Activated naive CD8-positive, alpha-beta T cell treated with anti-CD3 and anti-CD28 coated beads, Interleukin-2, amount 50 U/mL, for 24 hours (primary cell): ENCODE measurements around the gene RAB19.
"Not testable (repeated sequence)": the region's sequence is repeated elsewhere in the genome, so short reads cannot be mapped to it uniquely, and the experiment has no call there.

Experiments used
- ATAC-seq: fragments of 150-1000 bp; cut with Tn5 transposase; one replicate; pipeline ENCODE4 v1.10.0; 2021
- DNase-seq: peaks from one replicate; pipeline ENCODE4 v3.0.0; 2021
- H3K27ac Mint-ChIP-seq: one replicate; pipeline ENCODE4 v1.8.0; 2021; ENCODE audit warnings: mild to moderate bottlenecking, mixed read lengths
- H3K27me3 Mint-ChIP-seq: one replicate; pipeline ENCODE4 v1.8.0; 2021; ENCODE audit warnings: mixed read lengths
- H3K36me3 Mint-ChIP-seq: one replicate; pipeline ENCODE4 v1.8.0; 2021; ENCODE audit warnings: low read depth, mixed read lengths
- H3K4me1 Mint-ChIP-seq: one replicate; pipeline ENCODE4 v1.8.0; 2021; ENCODE audit warnings: mixed read lengths
- H3K4me3 Mint-ChIP-seq: one replicate; pipeline ENCODE4 v1.8.0; 2021; ENCODE audit warnings: mild to moderate bottlenecking, moderate library complexity, mixed read lengths
- H3K9me3 Mint-ChIP-seq: one replicate; pipeline ENCODE4 v1.8.0; 2021; ENCODE audit warnings: mixed read lengths

The RAB19 gene

GRCh38 chr7:140390466-140391190 is 13.2 kb upstream of the RAB19 start:
- H3K4me3 Mint-ChIP-seq: no peak overlapping the region
- H3K9me3 Mint-ChIP-seq: no peaks in the 10 kb centered on the region
- no peak overlapping the region for H3K27ac Mint-ChIP-seq
- peak; percentile 24 for DNase-seq
- peaks cover 4% of the 10 kb centered on the region for H3K36me3 Mint-ChIP-seq
- no peaks in the 10 kb centered on the region for H3K27me3 Mint-ChIP-seq
- ATAC-seq: peak; percentile 68
- H3K4me1 Mint-ChIP-seq: peaks cover 1% of the 10 kb centered on the region

GRCh38 chr7:140391634-140392033 is 12.2 kb upstream of the RAB19 start:
- no peak for DNase-seq
- Mint-ChIP-seq H3K36me3 (peaks cover 6% of the 10 kb centered on the region), H3K27ac (no peak overlapping the region), H3K9me3 (no peaks in the 10 kb centered on the region), H3K4me3 (no peak overlapping the region), H3K27me3 (no peaks in the 10 kb centered on the region), H3K4me1 (peaks cover 7% of the 10 kb centered on the region)
- no peak for ATAC-seq

- Mint-ChIP-seq H3K27ac (no peak overlapping the region), H3K4me3 (no peak overlapping the region), H3K4me1 (peaks cover 22% of the 10 kb centered on the region), H3K27me3 (no peaks in the 10 kb centered on the region), H3K36me3 (peaks cover 4% of the 10 kb centered on the region), H3K9me3 (no peaks in the 10 kb centered on the region)
- no peak for DNase-seq
- ATAC-seq: no peak
These were observed 10.0 kb upstream of the RAB19 start for GRCh38 chr7:140393756-140394306.

GRCh38 chr7:140397784-140398750 is 5.8 kb upstream of the RAB19 start, which contains the start of gene SLC37A3:
SLC37A3 (minus strand) TSS chr7:140398530; CDS start chr7:140382526, 16,004 bp downstream.
- ATAC-seq: peak; percentile 91
- no peaks in the 10 kb centered on the region for H3K9me3 Mint-ChIP-seq
- peaks cover 4% of the 10 kb centered on the region for H3K36me3 Mint-ChIP-seq
- H3K4me1 Mint-ChIP-seq: peaks cover 41% of the 10 kb centered on the region
- no peaks in the 10 kb centered on the region for H3K27me3 Mint-ChIP-seq
- H3K4me3 Mint-ChIP-seq: peak within 1 kb of the TSS; percentile 95
- H3K27ac Mint-ChIP-seq: peak within 1 kb of the TSS; percentile 95
- DNase-seq: peak; percentile 92

- no peaks in the 10 kb centered on the region for H3K9me3 Mint-ChIP-seq
- H3K4me1 Mint-ChIP-seq: peaks cover 48% of the 10 kb centered on the region
- DNase-seq (no peak), ATAC-seq (no peak)
- peak overlapping the region; percentile 64 for H3K27ac Mint-ChIP-seq
- no peaks in the 10 kb centered on the region for H3K27me3 Mint-ChIP-seq
- H3K4me3 Mint-ChIP-seq: peak overlapping the region; percentile 95
- H3K36me3 Mint-ChIP-seq: peaks cover 4% of the 10 kb centered on the region
These were observed 5.0 kb upstream of the RAB19 start for GRCh38 chr7:140398821-140399220.

GRCh38 chr7:140400381-140400780 is 3.5 kb upstream of the RAB19 start:
- Mint-ChIP-seq H3K4me1 (peaks cover 58% of the 10 kb centered on the region), H3K36me3 (peaks cover 4% of the 10 kb centered on the region), H3K27me3 (no peaks in the 10 kb centered on the region), H3K4me3 (no peak overlapping the region), H3K9me3 (no peaks in the 10 kb centered on the region), H3K27ac (no peak overlapping the region)
- DNase-seq (no peak), ATAC-seq (no peak)

GRCh38 chr7:140402178-140402835 is 1.6 kb upstream of the RAB19 start:
- Mint-ChIP-seq H3K9me3 (no peaks in the 10 kb centered on the region), H3K36me3 (no peaks in the 10 kb centered on the region), H3K27ac (peak overlapping the region; percentile 55), H3K27me3 (no peaks in the 10 kb centered on the region), H3K4me1 (peaks cover 46% of the 10 kb centered on the region), H3K4me3 (peak overlapping the region; percentile 10)
- no peak for DNase-seq
- peak; percentile 45 for ATAC-seq

- Mint-ChIP-seq H3K4me1 (peaks cover 36% of the 10 kb centered on the region), H3K27ac (peak overlapping the region; percentile 87), H3K9me3 (no peaks in the 10 kb centered on the region), H3K27me3 (no peaks in the 10 kb centered on the region), H3K4me3 (peak overlapping the region; percentile 85), H3K36me3 (peaks cover 5% of the 10 kb centered on the region)
- no peak for ATAC-seq
- no peak for DNase-seq
These were observed 757 bp downstream of the RAB19 start for GRCh38 chr7:140404565-140405065.

- H3K36me3 Mint-ChIP-seq: peaks cover 5% of the 10 kb centered on the region
- ATAC-seq (no peak), DNase-seq (no peak)
- H3K9me3 Mint-ChIP-seq: no peaks in the 10 kb centered on the region
- H3K27me3 Mint-ChIP-seq: no peaks in the 10 kb centered on the region
- no peak overlapping the region for H3K27ac Mint-ChIP-seq
- no peak overlapping the region for H3K4me3 Mint-ChIP-seq
- peaks cover 3% of the 10 kb centered on the region for H3K4me1 Mint-ChIP-seq
These were observed 11.5 kb downstream of the RAB19 start for GRCh38 chr7:140415361-140415760.

- DNase-seq, H3K27ac Mint-ChIP-seq, H3K4me1 Mint-ChIP-seq, H3K27me3 Mint-ChIP-seq, ATAC-seq, H3K4me3 Mint-ChIP-seq, H3K36me3 Mint-ChIP-seq, H3K9me3 Mint-ChIP-seq: not testable (repeated sequence)
These were observed 12.0 kb downstream of the RAB19 start for GRCh38 chr7:140415816-140416215.

GRCh38 chr7:140416560-140416959 is 12.7 kb downstream of the RAB19 start:
- H3K27me3 Mint-ChIP-seq: no peaks in the 10 kb centered on the region
- peaks cover 3% of the 10 kb centered on the region for H3K4me1 Mint-ChIP-seq
- DNase-seq: no peak
- H3K9me3 Mint-ChIP-seq: no peaks in the 10 kb centered on the region
- H3K4me3 Mint-ChIP-seq: no peak overlapping the region
- H3K36me3 Mint-ChIP-seq: peaks cover 5% of the 10 kb centered on the region
- H3K27ac Mint-ChIP-seq: no peak overlapping the region
- no peak for ATAC-seq

- DNase-seq: no peak
- no peaks in the 10 kb centered on the region for H3K27me3 Mint-ChIP-seq
- no peak overlapping the region for H3K4me3 Mint-ChIP-seq
- no peaks in the 10 kb centered on the region for H3K9me3 Mint-ChIP-seq
- H3K4me1 Mint-ChIP-seq: peaks cover 3% of the 10 kb centered on the region
- ATAC-seq: no peak
- H3K27ac Mint-ChIP-seq: no peak overlapping the region
- peaks cover 2% of the 10 kb centered on the region for H3K36me3 Mint-ChIP-seq
These were observed 13.7 kb downstream of the RAB19 start for GRCh38 chr7:140417456-140418155.

GRCh38 chr7:140418156-140418472 is 14.3 kb downstream of the RAB19 start:
- not testable (repeated sequence) for H3K9me3 Mint-ChIP-seq, H3K36me3 Mint-ChIP-seq, H3K27me3 Mint-ChIP-seq, ATAC-seq, H3K4me3 Mint-ChIP-seq, H3K27ac Mint-ChIP-seq, DNase-seq, H3K4me1 Mint-ChIP-seq

GRCh38 chr7:140418653-140419052 is 14.8 kb downstream of the RAB19 start:
- peaks cover 3% of the 10 kb centered on the region for H3K4me1 Mint-ChIP-seq
- no peaks in the 10 kb centered on the region for H3K27me3 Mint-ChIP-seq
- DNase-seq (no peak), ATAC-seq (no peak)
- H3K36me3 Mint-ChIP-seq: no peaks in the 10 kb centered on the region
- no peaks in the 10 kb centered on the region for H3K9me3 Mint-ChIP-seq
- H3K27ac Mint-ChIP-seq: no peak overlapping the region
- no peak overlapping the region for H3K4me3 Mint-ChIP-seq
